PFSK-1 (cell line): ENCODE measurements around the gene C1orf159.

Source experiments
- POLR2AphosphoS5 ChIP-seq: IDR thresholded peaks from 2 replicates; pipeline ENCODE4 v1.6.1; 2012; ENCODE audit warnings: low read depth, mild to moderate bottlenecking, control low read depth, low read length, moderate library complexity
- REST ChIP-seq, 2 experiments: IDR thresholded peaks; 2 replicates each; pipeline versions ENCODE4 v1.6.1 to v1.8.0; 2011 to 2012; ENCODE audit warnings: low read depth in 2 of 2, low read length in 2 of 2, control low read depth in 1 of 2, inconsistent platforms in 1 of 2, mild to moderate bottlenecking in 1 of 2, moderate library complexity in 1 of 2; ENCODE audit not compliant: insufficient read depth in 1 of 2
- SIN3A ChIP-seq: IDR thresholded peaks from 2 replicates; pipeline ENCODE4 v1.6.1; 2012; ENCODE audit warnings: mild to moderate bottlenecking, low read length, moderate library complexity, borderline replicate concordance; ENCODE audit not compliant: insufficient read depth
- TAF1 ChIP-seq: IDR thresholded peaks from 2 replicates; pipeline ENCODE4 v1.6.1; 2012; ENCODE audit warnings: low read length, control low read depth, borderline replicate concordance; ENCODE audit not compliant: insufficient read depth

GRCh38 chr1:1115786-1116700 lies at the start of gene C1orf159:
- TF ChIP-seq TAF1 (no peak), POLR2AphosphoS5 (no peak), SIN3A (peak; percentile 96), REST (IDR thresholded peaks at IDR 0.05; ENCODE audit: insufficient read depth in 1 of 2, low read depth in 2 of 2, low read length in 2 of 2) (no peak)
